ENCODE measurements around the gene MCAM.

The MCAM gene

GRCh38 chr11:119316016-119316728, 758 bp downstream of the MCAM start:
- Histone ChIP-seq H3K4me3 (ENCODE audit: low read depth, low read length) (peak overlapping the region; percentile 62), H3K36me3 (replicated peaks) (no peaks in the 10 kb centered on the region), H3K27ac (no peak overlapping the region), H3K27me3 (replicated peaks) (no peaks in the 10 kb centered on the region)
- no peak for TF ChIP-seq CTCF (IDR thresholded peaks at IDR 0.05; ENCODE audit: low read depth, low read length, missing control alignments)
- no peak for DNase-seq
- in situ Hi-C loops (cut with HindIII; ENCODE audit: low pct_ligation_motif_present, low sequenced_read_pairs): no loop called here

GRCh38 chr11:119315131-119316015, 1.6 kb downstream of the MCAM start:
- Histone ChIP-seq H3K4me3 (ENCODE audit: low read depth, low read length) (peak overlapping the region; percentile 62), H3K27me3 (replicated peaks) (no peaks in the 10 kb centered on the region), H3K36me3 (replicated peaks) (no peaks in the 10 kb centered on the region), H3K27ac (no peak overlapping the region)
- in situ Hi-C loops (cut with HindIII; ENCODE audit: low pct_ligation_motif_present, low sequenced_read_pairs): no loop called here
- DNase-seq: no peak
- TF ChIP-seq CTCF (IDR thresholded peaks at IDR 0.05; ENCODE audit: low read depth, low read length, missing control alignments): peak; percentile 25

GRCh38 chr11:119314726-119315125, 2.2 kb downstream of the MCAM start:
- Histone ChIP-seq H3K27me3 (replicated peaks) (no peaks in the 10 kb centered on the region), H3K36me3 (replicated peaks) (no peaks in the 10 kb centered on the region), H3K27ac (no peak overlapping the region), H3K4me3 (ENCODE audit: low read depth, low read length) (no peak overlapping the region)
- TF ChIP-seq CTCF (IDR thresholded peaks at IDR 0.05; ENCODE audit: low read depth, low read length, missing control alignments): no peak
- in situ Hi-C loops (cut with HindIII; ENCODE audit: low pct_ligation_motif_present, low sequenced_read_pairs): no loop called here
- no peak for DNase-seq

- H3K4me3 ChIP-seq (ENCODE audit: low read depth, low read length): no peak overlapping the region
- no peaks in the 10 kb centered on the region for H3K27me3 ChIP-seq (replicated peaks)
- peaks cover 5% of the 10 kb centered on the region for H3K36me3 ChIP-seq (replicated peaks)
- TF ChIP-seq CTCF (IDR thresholded peaks at IDR 0.05; ENCODE audit: low read depth, low read length, missing control alignments): no peak
- no peak overlapping the region for H3K27ac ChIP-seq
- DNase-seq: no peak
- in situ Hi-C loops (cut with HindIII; ENCODE audit: low pct_ligation_motif_present, low sequenced_read_pairs): no loop called here
These were observed 6.3 kb downstream of the MCAM start for GRCh38 chr11:119310682-119311052.

- Histone ChIP-seq H3K27me3 (replicated peaks) (no peaks in the 10 kb centered on the region), H3K4me3 (ENCODE audit: low read depth, low read length) (no peak overlapping the region), H3K27ac (no peak overlapping the region), H3K36me3 (replicated peaks) (peaks cover 5% of the 10 kb centered on the region)
- TF ChIP-seq CTCF (IDR thresholded peaks at IDR 0.05; ENCODE audit: low read depth, low read length, missing control alignments): no peak
- in situ Hi-C loops (cut with HindIII; ENCODE audit: low pct_ligation_motif_present, low sequenced_read_pairs): no loop called here
- no peak for DNase-seq
These were observed 6.8 kb downstream of the MCAM start for GRCh38 chr11:119309953-119310681.
